HuH-7 (cell line): Measurements from ENCODE around the gene ZNF827.

Experiments used
- DNase-seq: peaks from one replicate; pipeline ENCODE4 v3.0.0; 2011; ENCODE audit warnings: low spot score

Gene ZNF827

DNA sequence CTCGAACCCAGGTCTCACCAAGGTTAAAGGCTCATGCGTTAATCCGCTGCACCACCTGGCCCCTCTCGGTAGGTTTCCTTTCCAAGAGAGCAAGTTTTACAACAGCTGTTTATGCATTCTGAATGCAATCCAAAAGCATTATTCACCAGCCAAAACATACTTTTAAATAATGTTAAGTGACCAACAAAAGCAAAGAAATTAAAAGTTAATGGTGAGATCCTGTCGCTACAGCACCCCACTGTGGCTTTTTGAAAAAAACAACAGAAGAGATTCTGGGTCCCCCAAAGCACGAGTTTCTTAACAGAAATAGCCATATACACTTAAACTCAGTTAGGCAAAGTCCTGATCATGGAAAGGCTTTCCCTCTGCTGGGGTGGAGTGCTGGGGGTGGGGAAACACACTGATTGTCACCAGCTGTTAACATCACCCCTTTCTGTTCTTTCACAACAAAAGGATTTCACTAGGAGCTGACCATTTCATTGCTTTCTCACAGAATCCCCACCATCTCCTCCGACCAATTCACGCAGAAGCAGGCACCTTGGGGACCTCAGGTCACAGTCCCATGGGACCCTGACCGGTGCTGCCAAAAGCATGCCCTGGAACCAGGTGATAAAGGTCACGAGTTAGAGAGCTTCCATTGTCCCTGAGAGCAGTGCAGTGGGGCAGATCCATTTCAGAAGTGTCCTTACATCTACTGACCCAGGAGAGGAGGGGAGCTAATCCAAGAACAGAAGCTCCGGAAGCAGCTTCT lies 51.2 kb downstream of the ZNF827 start:
- DNase-seq: no peak

DNA sequence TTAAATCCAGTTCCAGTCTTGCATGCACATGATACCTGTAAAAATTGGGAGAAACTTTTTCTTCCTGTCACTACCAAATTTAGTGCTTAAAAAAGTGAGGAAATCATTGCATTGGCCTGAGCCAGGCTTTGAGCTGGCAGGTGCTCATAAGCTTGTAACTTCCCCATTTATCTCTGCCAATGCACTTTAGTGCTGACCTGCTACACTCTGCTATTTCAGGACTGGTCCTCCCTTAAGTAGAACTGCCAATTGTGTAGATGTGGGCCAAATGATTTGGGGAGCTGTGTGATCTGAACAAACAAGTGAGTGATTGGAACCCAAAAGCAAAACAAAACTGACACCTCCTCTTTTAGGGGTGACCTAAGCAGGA lies 51.8 kb downstream of the ZNF827 start:
- DNase-seq: no peak

DNA sequence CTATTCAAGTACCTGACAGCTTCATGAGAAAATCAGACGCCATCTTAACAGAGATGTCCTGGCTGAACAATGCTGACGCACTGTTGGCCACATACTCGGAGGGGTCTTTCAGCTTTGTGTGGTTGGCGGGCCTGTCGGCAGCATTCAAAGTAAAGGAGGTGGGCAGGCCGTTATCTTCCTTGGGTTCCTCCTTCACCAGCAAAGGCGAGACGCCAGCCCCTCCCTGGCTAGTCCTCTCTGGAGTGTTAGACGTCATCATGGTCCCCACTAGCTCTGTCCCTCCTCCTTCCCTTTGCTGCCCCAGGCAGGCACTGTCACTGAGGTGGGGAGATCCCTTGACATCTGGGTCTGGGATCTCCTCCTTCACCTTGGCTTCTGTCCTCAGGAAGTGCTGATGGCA lies 53.0 kb downstream of the ZNF827 start:
- DNase-seq: no peak

DNA sequence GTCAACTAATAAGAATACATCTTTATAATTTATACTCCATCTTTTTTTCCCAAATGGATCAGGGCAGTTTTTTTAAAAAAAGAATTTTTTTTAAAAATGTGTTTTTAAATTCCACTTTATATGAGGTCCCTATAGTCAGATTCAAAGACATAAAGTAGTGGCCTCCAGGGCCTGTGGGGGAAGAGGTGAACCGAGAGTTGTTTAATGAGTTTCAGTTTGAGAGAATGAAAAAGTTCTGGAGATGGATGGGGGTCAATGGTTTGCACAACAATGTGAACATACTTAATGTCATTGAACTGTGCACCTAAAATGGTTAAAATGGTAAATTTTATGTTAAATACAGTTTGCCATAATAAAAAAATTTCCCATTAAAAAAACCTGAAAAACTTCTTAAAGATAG lies 53.8 kb downstream of the ZNF827 start:
- no peak for DNase-seq

DNA sequence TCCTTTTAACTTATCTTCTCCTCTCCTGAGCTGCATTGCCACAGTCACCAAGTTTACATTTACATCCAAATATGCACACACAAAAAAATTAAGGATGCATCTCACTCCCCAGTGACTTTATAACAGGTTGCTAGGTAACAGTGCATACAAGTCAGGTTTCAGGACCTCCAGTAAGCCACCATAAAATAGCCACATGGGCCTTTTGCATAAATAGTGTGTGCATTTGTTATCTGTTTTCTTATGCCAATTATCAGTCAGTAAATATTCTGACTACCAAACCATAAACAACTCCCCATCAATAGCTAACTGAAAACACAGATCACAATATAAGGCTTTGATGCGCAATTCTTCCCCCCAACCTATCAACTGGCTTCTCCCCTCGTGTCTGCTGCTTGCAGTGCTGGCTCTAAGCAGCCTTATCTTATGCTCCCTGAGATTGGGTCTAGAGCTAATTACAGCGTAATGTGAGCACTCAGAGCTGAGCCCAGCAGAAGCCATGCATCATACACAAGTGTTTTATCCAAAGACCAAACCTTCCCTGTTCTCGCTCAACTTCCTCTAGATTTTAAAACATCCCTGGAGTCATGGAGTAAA lies 55.4 kb downstream of the ZNF827 start:
- DNase-seq: no peak

DNA sequence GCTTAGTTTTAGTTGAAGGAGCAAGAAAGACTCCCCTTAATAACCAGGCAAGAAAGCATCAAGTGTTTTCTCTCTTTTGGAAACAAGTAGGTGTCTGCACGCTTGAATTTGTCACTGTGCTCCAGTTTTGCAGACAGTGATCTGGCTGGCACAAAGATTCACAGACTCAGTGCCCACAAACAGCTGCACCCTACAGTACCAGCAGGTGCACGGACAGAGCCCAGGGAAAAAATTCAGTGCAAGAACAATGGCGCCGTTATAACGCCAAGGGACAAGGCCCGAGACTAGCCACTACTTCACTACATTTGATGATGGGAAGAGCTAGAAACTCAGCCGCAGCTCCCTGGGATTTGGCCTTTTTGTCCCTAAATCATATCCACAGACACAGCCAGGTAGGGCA lies 56.0 kb downstream of the ZNF827 start:
- no peak for DNase-seq

DNA sequence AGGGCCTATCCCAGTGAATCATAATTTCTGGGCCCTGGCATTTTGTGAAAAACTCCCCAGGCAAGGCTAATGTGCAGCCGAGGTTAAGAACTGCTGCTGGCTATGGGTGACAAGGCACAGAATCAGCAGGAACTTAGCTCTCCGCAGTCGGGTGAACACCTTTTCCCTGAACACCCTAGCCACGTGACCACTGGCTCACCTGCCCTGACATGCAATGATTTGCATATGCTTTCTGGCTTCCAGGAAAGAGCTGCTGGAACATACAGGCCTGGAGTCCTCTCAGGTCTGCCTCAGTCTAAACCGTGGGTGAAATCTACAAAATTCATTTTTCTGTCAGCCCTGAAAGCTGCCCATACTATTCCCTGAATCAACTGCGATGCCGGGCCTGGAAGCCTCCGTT lies 56.6 kb downstream of the ZNF827 start:
- no peak for DNase-seq

DNA sequence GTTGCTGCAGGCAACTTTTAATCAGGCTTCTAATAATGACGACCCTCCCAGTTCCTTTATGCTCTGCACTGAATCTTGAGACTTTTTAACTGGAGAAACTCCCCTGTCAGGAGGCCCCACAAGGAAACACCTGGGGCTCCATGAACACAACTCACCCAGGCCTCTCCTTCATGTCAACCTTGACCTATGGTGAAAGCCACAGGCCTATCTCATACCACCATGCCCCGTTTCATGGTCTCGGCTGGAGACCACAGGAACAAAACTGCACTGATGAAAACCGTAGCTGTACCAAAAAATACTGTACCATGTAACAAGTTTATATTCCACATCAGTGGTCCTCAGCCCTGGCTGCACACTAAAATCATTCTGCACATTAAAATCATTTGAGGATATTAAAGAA lies 57.0 kb downstream of the ZNF827 start:
- no peak for DNase-seq

DNA sequence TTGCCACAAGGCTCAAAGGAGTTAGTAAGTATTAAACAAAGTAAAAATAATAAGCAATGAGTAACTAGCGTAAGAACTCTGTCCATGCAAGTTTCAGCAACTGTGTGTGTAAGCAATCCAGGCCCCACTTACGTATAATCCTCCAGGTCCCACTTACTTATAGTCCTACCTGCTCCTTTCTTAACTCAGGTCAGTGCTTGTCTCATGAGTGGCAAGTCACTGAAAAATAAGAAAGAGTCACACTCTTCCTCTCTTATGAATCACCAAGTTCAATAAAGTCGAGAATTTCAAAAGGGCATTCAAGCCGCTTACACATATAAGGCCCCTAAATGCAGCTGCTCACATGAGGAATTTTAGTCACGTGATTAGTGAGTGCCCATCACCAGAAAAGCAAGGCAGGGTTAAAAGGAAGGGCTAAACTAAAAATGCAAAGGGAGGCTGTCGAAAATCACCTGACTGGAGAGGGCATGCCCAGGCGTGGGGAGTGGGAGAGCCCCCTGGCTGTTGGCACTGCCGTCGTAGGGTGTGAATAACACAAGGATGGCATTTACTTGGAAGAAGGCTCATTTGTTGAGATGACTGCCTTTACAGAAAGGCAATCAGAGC lies 58.2 kb downstream of the ZNF827 start:
- DNase-seq: no peak

DNA sequence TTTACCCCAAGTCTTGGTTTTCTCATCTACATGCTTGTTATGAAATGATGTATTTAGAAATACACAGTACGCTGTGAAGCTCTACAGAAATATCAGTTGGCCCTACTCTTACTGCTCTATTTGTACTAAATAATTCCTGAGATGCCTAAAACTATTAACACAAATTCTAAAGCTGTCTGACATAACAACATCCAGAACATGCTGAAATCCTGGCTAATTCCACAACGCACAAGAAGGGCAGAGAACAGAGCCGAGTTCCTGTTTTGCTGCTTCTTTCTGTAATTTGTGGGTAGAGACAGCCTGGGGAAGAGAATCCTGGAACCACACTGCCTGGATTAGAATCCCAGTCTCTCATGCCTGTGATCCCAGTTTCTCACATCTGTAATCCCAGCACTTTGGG lies 59.0 kb downstream of the ZNF827 start:
- no peak for DNase-seq

DNA sequence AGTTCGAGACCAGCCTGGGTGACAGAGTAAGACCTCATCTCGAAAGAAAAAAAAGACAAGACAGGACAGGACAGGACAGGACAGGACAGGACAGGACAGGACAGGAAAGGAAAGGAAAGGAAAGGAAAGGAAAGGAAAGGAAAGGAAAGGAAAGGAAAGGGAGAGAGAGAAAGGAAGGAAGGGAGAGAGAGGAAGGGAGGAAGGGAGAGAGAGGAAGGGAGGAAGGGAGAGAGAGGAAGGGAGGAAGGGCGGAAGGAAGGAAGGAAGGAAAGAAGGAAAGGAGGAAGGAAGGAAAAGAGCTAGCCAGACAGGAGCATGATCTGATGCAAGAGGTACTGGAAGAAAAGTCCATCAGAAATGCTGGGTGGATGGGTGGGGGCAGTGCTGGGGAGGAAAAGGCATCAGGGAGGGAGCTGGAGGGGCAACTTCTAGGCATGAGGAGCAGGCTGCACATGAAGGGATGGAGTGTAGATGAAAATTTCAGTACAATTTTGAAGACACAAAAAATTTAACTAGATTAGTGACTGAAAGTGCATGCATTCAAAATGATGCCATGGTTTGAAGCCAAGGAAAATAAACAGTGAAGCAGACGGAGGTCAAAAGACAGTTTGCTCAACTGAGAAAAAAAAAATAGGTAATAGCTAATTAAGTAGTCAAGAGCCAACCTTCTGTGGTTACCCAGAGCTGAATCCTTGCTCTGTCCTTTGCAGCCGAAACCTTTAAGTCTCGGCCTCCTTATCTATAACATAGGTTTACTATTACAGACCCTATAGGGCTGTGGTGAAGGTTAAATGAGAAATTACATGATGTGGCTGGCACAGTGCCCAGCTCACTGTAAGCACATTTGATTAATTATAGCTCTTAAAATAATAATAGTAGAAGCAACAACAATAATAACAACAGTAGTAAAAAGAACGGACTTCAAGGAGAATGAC lies 59.9 kb downstream of the ZNF827 start:
- no peak for DNase-seq

DNA sequence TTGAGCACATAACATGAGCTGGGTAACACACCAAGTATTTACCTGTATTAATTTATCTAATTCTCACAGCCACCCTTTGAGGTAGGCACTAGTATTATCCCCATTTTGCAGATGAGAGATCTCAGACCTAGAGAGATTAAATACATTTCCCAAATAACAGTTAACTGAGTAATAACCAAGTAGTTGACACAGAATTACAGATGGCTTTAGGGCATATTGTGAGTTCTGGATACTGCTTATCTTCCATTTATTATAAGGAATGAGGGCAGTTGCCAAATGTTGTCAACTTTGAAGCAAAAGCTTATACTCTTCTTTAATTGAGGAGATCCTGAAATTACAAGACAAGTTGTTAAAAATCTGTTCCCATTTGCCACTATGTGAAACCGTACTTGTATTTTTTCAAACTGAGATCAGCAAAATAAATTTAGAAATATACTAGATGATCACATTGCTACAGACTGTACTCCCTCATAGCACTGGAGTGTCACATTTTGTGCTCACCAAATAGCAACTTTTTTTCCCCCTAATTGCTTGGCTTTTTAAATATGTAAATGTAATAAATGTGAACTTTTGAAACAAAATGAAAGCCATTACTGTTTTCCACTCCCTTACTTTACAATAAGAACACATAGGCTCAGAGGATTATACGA lies 62.0 kb downstream of the ZNF827 start:
- no peak for DNase-seq

DNA sequence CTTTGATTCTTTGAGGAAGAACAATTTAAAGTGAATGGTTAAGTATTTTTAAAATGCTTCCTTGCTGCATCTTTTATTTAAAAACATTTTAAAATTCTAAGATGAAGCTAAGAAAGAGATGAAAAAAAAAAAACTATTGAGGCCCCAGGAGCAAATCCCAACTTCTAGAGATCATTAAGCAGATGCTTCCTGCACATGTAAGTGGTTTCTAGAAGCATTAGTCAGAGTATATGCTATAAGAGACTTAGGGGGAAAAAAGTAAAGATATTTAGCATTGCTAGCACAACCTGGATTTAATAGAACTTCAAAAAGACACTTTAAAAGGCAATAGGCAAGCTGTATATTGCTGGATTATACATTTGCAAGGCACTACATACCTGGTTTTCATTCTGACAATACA lies 64.7 kb downstream of the ZNF827 start:
- DNase-seq: no peak

DNA sequence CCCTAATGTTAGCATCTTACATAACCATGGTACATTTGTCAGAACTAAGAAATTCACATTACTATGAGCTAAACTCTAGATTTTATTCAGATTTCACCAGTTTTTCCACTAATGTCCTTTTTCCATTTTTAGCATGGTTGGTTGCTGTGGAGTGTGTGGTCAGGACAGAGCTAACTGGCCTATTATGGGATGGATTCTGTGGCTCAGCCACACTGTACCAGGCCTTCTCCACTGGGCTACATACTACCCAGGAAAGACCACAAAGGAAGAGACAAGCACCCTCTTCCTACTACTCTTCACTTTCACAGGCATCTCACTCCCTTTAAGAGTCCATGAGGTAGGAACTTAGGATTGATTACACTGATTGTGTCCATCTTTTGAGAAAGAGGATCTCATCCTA lies 67.4 kb downstream of the ZNF827 start:
- no peak for DNase-seq

DNA sequence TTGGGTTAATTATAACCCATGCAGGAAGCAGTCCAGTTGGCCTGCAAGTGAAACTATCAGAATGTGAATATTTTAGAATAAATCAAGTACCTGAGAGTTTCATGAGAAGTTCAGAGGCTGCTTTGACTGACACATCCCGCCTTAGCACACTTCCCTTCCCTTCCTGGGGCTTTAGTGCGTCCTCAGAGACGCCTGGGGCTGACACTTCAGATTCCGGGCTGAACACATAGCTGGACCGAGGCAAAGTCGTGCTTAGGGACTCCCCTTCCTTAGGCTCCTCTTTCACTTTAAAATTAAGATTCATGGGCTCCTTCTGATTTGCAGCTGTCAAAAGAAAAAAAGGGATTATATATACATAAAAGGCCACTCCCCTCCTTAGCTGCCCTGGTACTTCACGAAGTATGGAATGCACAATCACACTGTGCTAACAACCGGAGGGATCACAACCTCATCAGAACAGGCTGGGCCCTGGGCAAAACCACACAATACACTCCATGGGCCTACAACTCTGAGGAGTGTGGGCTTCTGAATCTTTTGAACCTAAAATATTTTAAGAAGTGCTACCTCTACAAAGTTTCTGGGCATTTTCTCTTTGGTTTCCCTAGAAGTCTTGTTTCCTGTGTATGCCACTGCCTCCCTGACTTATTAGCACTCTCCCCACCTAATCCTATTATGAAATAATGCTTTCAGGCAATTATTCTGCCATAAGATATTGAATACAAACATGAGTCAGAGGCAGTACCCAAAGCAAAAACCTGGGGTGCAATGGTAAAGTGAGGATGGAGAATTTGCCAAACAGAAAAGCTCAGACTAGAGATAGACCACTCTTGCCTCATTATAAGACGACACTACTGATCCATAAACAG lies 68.2 kb downstream of the ZNF827 start:
- no peak for DNase-seq

DNA sequence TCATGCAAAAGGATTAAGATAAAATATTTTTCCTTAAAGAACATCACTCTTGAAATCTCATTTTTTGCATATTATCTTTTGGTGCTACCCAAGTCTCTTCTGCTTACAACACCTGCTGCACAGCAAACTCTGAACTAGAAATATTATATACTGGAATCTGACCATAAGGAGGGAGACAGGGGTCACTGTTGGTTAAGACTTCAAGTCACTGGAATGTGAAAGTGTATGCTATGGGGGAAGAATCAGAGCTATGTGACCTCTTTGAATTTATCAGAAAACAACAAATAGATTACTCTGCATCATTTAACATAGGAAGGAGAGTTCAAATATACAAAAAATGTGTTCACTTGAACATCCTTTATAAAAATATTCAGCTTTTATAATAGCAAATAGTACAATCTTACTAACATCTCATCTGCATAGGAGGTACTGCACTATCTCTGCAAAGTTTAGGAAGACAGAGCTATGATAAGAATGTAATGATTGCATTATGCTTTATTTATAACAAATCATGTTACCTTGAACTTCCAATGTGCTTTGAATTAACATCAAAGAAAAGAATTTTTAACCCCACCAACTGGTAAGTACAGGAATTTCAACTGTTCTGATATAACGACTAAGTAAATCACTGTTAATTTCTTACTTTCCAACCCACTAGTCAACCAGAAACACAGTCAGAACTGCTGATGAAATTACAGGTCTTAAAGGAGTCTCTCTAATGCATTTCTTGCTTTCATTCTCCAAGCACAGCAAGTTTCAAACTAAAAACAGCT lies 69.8 kb downstream of the ZNF827 start:
- no peak for DNase-seq

DNA sequence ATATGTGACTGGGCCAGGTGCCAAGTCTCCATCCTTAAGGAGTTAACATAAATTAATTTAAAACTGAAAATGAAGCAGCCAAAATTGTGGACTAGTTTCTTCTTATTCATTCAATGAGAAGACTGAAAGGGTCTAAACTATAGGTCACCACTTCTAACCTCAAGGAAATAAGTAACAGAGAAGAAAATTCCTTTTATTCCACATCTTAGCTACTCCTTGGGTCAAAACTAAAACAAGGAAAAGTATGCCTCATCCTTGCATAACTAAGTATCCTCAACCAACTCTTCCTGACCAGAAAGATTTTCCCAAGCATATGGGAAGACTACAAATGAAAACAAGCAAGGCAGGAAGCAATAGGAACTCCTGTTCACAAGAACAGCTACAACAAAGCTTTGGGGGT lies 71.2 kb downstream of the ZNF827 start:
- no peak for DNase-seq

DNA sequence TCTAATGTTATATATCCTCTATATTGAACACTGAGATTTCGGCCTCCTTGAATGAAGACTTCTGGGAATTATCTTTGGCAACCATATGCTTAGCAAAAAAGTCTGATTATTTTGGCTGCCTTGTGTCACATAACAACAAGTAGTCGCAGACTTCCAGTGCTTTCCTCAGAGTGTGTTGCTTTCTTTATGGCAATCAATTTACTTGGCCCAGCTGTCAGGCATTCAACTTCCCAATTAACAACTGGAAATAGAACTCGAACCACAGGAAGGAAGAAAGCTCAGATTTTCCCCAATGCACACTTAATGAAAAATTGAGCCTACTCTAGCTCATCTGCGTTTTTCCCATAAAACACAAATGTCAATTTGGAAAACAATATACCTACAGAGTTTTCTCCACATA lies 71.6 kb downstream of the ZNF827 start:
- no peak for DNase-seq

DNA sequence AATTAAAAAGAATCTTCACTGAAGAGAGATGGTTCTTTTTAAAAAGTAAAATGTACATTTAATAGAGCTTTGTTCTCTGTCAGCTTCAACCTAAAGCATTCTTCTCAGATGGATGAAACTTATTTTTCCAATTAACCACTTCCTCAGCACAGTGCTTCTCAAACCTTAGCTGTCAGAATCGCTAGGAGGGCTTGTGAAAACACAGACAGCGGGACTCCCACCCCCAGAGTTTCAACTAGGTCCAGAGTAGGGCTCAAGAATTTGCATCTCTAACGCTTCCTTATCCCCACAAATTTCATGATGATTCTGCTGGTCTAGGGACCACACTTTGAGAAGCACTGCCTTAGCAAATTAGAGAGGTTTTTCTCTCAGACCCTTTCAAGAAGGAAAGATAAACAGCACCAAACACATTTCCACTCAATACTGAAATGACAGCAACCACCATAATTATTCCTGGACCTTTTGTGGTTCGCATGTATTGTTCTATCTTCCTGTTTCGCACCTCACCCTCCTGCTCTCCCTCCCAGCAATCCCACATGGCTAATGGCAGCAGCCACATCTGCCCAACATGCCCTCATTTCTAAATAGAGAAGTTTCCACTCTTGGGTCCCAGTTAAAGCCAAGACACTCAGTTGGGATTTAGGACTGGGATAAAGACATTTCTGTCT lies 73.2 kb downstream of the ZNF827 start:
- DNase-seq: no peak

DNA sequence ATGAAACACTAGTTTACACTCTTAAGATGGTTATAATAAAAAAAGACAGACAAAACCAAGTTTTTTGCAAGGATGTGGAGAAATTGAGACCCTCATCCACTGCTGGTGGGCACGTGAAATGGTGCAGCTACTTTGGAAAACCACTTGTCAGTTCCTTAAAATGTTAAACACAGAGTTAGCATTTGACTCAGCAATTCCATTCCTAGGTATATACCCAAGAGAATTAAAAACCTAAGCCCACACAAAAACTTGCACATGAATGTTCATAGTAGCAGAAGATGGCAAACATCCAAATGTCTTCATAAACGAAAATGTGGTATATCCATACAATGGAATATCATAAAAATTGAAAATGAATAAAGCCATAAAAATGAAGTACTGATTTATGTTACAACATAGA lies 75.4 kb downstream of the ZNF827 start:
- DNase-seq: no peak
